HepG2 (cell line): ENCODE results near the gene SECTM1. TPM values are rescaled to one million over a fixed set of nuclear protein-coding genes. Genes with fewer than 3 reads are reported as not detected.

ENCODE experiments used
- ATF3 ChIP-seq: sonication (generic); formaldehyde crosslinking; IDR thresholded peaks from 2 replicates; pipeline ENCODE4 v1.4.0; 2020; ENCODE audit warnings: missing genetic modification reagents
- CENPX ChIP-seq: sonication (generic); formaldehyde crosslinking; IDR thresholded peaks from 2 replicates; pipeline ENCODE4 v1.9.0; 2021; ENCODE audit warnings: mild to moderate bottlenecking, missing genetic modification reagents, moderate library complexity
- NPAS2 ChIP-seq: sonication (generic); formaldehyde crosslinking; IDR thresholded peaks from 2 replicates; pipeline ENCODE4 v1.8.0; 2022; ENCODE audit warnings: mild to moderate bottlenecking, missing genetic modification reagents, borderline replicate concordance
- PAX8 ChIP-seq: sonication (generic); formaldehyde crosslinking; IDR thresholded peaks from 2 replicates; pipeline ENCODE4 v1.8.0; 2022; ENCODE audit warnings: mild to moderate bottlenecking, missing genetic modification reagents, borderline replicate concordance
- STAT5B ChIP-seq: sonication (generic); formaldehyde crosslinking; IDR thresholded peaks from 2 replicates; pipeline ENCODE4 v1.4.0; 2020; ENCODE audit warnings: missing genetic modification reagents
- ZBTB7B ChIP-seq: sonication (generic); formaldehyde crosslinking; IDR thresholded peaks from 2 replicates; pipeline ENCODE4 v1.4.0; 2020; ENCODE audit warnings: missing genetic modification reagents
- ZIK1 ChIP-seq: sonication (generic); formaldehyde crosslinking; IDR thresholded peaks from 2 replicates; pipeline ENCODE4 v1.5.0; 2020; ENCODE audit warnings: mild to moderate bottlenecking, low read depth, missing genetic modification reagents, borderline replicate concordance
- ZNF407 ChIP-seq: sonication (generic); formaldehyde crosslinking; IDR thresholded peaks from one replicate; pipeline ENCODE4 v1.5.1; 2020; ENCODE audit warnings: mild to moderate bottlenecking, missing genetic modification reagents; ENCODE audit errors: not compliant biosample characterization
- ZNF790 ChIP-seq: sonication (generic); formaldehyde crosslinking; IDR thresholded peaks from 2 replicates; pipeline ENCODE4 v1.8.0; 2022; ENCODE audit warnings: missing genetic modification reagents, mild to moderate bottlenecking, borderline replicate concordance
- polyA plus RNA-seq, 8 experiments: library from polyadenylated mRNA; depleted of rRNA in 3 of 8; stranded (reverse) in 7 of 8; unstranded in 1 of 8; fragments of >200 nt; fragmentation: Illumina TruSeq in 4 of 8; extraction: Trizol in 4 of 8; gene quantifications; 2 replicates each; pipeline versions ENCODE4 v1.2.1 to v1.2.3, GENCODE V29; 2011 to 2016; ENCODE audit warnings: low read depth in 4 of 8, missing spikeins in 1 of 8, mixed read lengths in 1 of 8; ENCODE audit not compliant: insufficient read depth in 1 of 8
- total RNA-seq, 5 experiments: library from RNA; depleted of rRNA; stranded (reverse); fragments of >200 nt; fragmentation: Illumina TruSeq; extraction: Trizol; gene quantifications; 2 replicates each; pipeline ENCODE4 v1.2.3, GENCODE V29; 2016; ENCODE audit warnings: low read depth in 1 of 5
- TF ChIP-seq, protein P1 (sequence below): sonication (generic); formaldehyde crosslinking; IDR thresholded peaks from 2 replicates; pipeline ENCODE4 v1.9.0; 2021; ENCODE audit warnings: missing genetic modification reagents, borderline replicate concordance
- TF ChIP-seq, protein P2 (sequence below): sonication (generic); formaldehyde crosslinking; conservative IDR thresholded peaks from 2 replicates; pipeline ENCODE4 v1.5.0; 2020; ENCODE audit warnings: missing genetic modification reagents

Gene SECTM1
- total and polyA plus RNA-seq, 2 of the 13 experiments (the other 11 are each of a cell fraction or from before 2014, with no cell fraction given) = 3.5 to 5.3 TPM

DNA sequence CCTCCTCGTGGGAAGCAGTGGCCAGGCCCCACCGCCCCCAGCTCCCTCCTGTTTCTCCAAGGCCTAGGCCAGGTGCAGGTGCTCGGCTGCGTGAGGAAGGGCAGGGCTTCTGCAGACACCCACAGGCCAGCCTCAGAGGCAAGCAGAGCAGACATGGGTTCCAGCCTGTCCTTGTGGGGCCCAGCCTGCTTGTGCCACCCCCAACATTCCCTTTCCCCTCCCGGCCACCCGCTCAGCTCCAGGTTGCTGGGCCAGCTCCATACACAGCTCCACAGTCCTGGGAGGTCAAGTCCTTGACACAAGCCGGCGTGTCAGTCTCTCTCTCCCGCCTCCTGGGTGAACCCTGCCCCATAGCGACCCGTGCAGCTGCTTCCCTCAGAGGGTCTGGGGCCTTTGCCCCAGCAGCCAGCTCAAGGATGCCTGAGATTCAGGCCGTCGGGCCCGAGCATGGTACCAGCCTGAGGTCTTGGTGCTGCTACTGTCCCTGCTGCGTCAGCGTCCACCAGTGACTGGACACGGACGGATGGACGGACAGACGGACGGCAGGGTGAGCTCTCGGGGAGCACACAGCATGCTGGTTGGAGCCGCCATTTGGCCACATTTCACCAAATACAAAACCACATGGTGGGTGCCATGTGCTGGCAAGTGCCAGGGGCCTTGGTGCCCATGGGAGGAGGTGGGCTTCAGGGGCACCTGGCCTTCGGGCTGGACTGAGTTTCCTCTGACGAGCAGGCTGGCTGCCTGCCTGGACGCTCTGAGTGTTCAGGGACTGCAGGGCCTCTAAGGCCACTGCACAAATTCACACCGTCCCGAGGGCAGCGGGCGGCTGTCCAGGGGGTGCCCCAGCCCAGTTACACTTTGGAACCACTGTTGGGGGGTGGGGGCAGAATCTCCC is 8.0 kb downstream of the SECTM1 start (continued):
- TF ChIP-seq ZNF407 (peak; percentile 67), ATF3 (CRISPR knock-in tag) (no peak), PAX8 (peak; percentile 92; the same call in 1 of the 2 replicates), STAT5B (CRISPR knock-in tag) (no peak), ZNF790 (peak; percentile 48; the same call in 1 of the 2 replicates), ZIK1 (CRISPR knock-in tag) (no peak), NPAS2 (CRISPR knock-in tag) (no peak), ZBTB7B (CRISPR knock-in tag) (peak; percentile 93), CENPX (no peak)
- TF ChIP-seq, protein P1, sequence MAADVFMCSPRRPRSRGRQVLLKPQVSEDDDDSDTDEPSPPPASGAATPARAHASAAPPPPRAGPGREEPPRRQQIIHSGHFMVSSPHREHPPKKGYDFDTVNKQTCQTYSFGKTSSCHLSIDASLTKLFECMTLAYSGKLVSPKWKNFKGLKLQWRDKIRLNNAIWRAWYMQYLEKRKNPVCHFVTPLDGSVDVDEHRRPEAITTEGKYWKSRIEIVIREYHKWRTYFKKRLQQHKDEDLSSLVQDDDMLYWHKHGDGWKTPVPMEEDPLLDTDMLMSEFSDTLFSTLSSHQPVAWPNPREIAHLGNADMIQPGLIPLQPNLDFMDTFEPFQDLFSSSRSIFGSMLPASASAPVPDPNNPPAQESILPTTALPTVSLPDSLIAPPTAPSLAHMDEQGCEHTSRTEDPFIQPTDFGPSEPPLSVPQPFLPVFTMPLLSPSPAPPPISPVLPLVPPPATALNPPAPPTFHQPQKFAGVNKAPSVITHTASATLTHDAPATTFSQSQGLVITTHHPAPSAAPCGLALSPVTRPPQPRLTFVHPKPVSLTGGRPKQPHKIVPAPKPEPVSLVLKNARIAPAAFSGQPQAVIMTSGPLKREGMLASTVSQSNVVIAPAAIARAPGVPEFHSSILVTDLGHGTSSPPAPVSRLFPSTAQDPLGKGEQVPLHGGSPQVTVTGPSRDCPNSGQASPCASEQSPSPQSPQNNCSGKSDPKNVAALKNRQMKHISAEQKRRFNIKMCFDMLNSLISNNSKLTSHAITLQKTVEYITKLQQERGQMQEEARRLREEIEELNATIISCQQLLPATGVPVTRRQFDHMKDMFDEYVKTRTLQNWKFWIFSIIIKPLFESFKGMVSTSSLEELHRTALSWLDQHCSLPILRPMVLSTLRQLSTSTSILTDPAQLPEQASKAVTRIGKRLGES (CRISPR knock-in tag) = no peak
- TF ChIP-seq, protein P2, sequence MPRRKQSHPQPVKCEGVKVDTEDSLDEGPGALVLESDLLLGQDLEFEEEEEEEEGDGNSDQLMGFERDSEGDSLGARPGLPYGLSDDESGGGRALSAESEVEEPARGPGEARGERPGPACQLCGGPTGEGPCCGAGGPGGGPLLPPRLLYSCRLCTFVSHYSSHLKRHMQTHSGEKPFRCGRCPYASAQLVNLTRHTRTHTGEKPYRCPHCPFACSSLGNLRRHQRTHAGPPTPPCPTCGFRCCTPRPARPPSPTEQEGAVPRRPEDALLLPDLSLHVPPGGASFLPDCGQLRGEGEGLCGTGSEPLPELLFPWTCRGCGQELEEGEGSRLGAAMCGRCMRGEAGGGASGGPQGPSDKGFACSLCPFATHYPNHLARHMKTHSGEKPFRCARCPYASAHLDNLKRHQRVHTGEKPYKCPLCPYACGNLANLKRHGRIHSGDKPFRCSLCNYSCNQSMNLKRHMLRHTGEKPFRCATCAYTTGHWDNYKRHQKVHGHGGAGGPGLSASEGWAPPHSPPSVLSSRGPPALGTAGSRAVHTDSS (CRISPR knock-in tag) = no peak
